Measurements from ENCODE around the gene INPP5A. TPM values are rescaled to one million over a fixed set of nuclear protein-coding genes. Genes with fewer than 3 reads are reported as not detected.

Gene INPP5A
- polyA plus RNA-seq, 2 donors, result 9.2 to 12.7 TPM

- Histone ChIP-seq H3K9me3 (ENCODE audit: control insufficient read depth in 2 of 2, insufficient read depth in 1 of 2, low read depth in 1 of 2, low read length in 1 of 2) (peaks cover 0 to 2% of the 10 kb centered on the region in 2 donors), H3K36me3 (ENCODE audit: control insufficient read depth in 2 of 2, insufficient read depth in 2 of 2, low read length in 1 of 2) (no peaks in the 10 kb centered on the region), H3K27me3 (ENCODE audit: control insufficient read depth in 1 of 2, insufficient read depth in 2 of 2, low read length in 2 of 2) (no peaks in the 10 kb centered on the region), H3K4me1 (ENCODE audit: control insufficient read depth in 2 of 2, insufficient read depth in 2 of 2, low read length in 1 of 2) (no peaks in the 10 kb centered on the region), H3K4me3 (ENCODE audit: low read depth in 1 of 2, low read length in 2 of 2) (no peak overlapping the region), H3K27ac (ENCODE audit: low read depth in 2 of 2, low read length in 1 of 2) (no peak overlapping the region)
- WGBS, 2 donors, result 90 to 94% methylated on average over 27 of the region's 27 CpGs
These were observed 270.0 kb downstream of the INPP5A start for GRCh38 chr10:132807621-132808049.

DNA sequence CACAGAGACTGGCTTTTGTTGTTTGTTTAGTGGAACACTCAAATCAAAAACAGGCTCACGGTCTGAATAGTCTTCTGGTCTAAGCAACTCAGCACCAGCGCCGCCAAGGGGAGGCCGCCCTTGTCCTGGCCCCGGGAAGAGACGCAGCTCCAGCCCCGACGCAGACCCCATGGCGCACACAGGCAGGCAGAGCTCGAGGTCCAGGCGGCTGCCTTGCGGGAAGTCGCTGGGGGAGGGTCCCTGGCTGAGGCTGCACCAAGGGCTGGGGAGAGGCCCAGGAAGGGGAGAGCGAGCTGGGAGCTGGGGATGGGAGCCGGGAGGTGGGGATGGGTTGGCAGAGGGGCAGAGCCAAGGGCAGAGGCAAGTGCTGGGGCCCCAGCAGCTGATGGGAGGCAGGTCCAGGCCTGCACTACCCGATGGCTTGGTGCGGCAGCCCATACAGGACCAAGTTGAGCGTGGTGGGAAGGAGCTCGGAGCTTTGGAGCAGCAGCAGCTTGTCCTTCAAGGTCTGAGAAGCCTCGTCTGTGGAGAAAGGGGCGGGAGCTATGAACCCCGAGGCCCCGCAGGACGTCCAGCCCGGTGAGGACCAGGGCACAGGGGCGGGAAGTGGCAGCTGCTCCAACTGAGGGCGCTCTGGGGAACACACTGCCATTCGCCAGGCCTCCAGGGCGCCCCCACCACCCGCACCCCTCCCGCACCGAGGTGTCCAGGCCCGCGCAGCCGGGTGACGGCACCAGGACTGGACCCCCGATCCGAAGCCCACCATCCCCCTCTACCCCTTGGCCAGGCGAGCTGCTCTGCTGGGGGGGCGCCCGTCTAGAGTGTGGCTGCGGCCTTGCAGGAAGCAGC, 271.0 kb downstream of the INPP5A start:
- Histone ChIP-seq H3K27ac (ENCODE audit: low read depth in 2 of 2, low read length in 1 of 2) (no peak overlapping the region), H3K27me3 (ENCODE audit: control insufficient read depth in 1 of 2, insufficient read depth in 2 of 2, low read length in 2 of 2) (no peaks in the 10 kb centered on the region), H3K36me3 (ENCODE audit: control insufficient read depth in 2 of 2, insufficient read depth in 2 of 2, low read length in 1 of 2) (no peaks in the 10 kb centered on the region), H3K4me3 (ENCODE audit: low read depth in 1 of 2, low read length in 2 of 2) (no peak overlapping the region), H3K4me1 (ENCODE audit: control insufficient read depth in 2 of 2, insufficient read depth in 2 of 2, low read length in 1 of 2) (no peaks in the 10 kb centered on the region), H3K9me3 (ENCODE audit: control insufficient read depth in 2 of 2, insufficient read depth in 1 of 2, low read depth in 1 of 2, low read length in 1 of 2) (peaks cover 2 to 4% of the 10 kb centered on the region in 2 donors)
- 43 to 44% methylated on average over 35 to 42 of the region's 42 CpGs for WGBS, 2 donors

DNA sequence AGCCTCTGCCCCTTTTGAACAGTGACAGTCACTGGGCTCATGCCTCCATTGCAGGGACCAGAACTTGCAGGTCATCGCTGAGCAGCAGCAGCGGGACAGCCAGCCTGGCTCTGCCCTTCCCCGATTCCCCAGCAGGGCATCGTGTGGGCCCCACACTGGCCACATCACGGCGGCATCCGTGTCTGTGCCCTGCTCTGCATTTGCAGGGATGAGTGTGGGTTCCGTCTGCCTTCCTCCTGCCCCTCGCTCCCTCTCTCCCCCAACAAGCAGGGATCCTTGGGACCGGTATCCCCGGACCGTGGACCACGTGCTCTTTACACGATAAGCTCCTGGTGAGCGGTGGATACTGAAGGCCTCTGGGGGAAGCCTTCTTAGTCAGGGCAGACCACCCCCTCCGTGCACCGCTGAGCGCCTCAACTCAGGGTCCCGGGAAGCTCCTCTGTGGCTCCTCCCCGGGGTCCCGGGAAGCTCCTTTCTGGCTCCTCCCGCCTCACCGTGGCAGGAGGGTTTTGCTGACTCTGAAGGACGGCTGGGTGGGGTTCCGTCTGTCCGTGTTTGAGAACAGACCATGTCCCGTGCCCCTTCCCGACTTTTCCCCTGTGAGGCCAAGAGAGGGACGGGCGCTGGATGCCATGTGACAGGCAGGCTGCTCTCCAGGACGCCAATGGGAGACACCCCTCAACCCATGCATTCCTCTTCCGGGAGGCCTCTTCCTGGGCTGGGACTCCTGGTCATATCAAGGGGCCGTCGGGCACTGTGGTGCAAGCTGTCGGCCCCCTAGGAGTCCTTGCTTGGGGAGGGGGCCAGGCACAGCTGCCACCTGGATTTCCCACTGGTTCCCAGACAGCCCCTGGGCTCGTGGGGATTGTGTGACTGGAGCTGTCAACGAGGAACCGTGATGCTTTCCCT, 271.9 kb downstream of the INPP5A start:
- no peaks in the 10 kb centered on the region for H3K27me3 ChIP-seq (ENCODE audit: control insufficient read depth in 1 of 2, insufficient read depth in 2 of 2, low read length in 2 of 2)
- no peaks in the 10 kb centered on the region for H3K4me1 ChIP-seq (ENCODE audit: control insufficient read depth in 2 of 2, insufficient read depth in 2 of 2, low read length in 1 of 2)
- H3K4me3 ChIP-seq (ENCODE audit: low read depth in 1 of 2, low read length in 2 of 2), result no peak overlapping the region
- no peak overlapping the region for H3K27ac ChIP-seq (ENCODE audit: low read depth in 2 of 2, low read length in 1 of 2)
- 81 to 84% methylated on average over 38 of the region's 38 CpGs for WGBS, 2 donors
- no peaks in the 10 kb centered on the region for H3K36me3 ChIP-seq (ENCODE audit: control insufficient read depth in 2 of 2, insufficient read depth in 2 of 2, low read length in 1 of 2)
- peaks cover 2 to 4% of the 10 kb centered on the region in 2 donors for H3K9me3 ChIP-seq (ENCODE audit: control insufficient read depth in 2 of 2, insufficient read depth in 1 of 2, low read depth in 1 of 2, low read length in 1 of 2)

DNA sequence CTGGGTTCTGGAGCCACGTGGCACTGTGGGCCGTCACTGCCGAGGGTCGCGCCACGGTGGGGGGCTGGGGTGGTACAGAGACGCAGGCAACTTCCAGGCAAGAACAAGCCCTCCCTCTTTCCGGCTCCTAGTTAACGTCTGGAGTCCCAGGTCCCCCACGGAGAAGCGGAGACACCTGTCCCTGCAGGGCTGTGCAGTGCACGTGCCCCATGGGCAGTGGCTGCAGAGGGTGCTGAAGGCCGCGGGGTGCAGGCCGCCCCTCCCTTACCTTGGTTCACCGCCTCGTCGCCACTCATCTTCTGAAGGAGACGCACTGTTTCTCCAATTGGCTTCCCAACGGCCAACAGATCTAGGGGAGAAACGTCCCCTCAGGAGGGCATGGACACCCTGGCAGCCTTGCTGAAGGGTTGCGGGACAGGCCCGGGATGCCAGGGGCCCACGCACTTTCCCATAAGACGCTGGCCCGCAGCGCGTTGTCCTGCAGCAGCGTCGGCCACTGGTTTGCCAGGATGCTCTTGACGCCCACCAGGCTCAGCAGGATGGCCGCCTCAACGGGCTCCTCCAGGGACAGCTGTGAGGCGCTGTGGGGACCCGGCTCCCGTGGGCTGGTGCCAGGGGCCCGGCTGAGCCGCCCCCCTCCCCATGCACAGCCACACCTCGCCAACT, 272.7 kb downstream of the INPP5A start:
- no peaks in the 10 kb centered on the region for H3K27me3 ChIP-seq (ENCODE audit: control insufficient read depth in 1 of 2, insufficient read depth in 2 of 2, low read length in 2 of 2)
- no peak overlapping the region for H3K27ac ChIP-seq (ENCODE audit: low read depth in 2 of 2, low read length in 1 of 2)
- peaks cover 2 to 4% of the 10 kb centered on the region in 2 donors for H3K9me3 ChIP-seq (ENCODE audit: control insufficient read depth in 2 of 2, insufficient read depth in 1 of 2, low read depth in 1 of 2, low read length in 1 of 2)
- 81% methylated on average over 39 of the region's 39 CpGs for WGBS, 2 donors
- no peak overlapping the region for H3K4me3 ChIP-seq (ENCODE audit: low read depth in 1 of 2, low read length in 2 of 2)
- H3K4me1 ChIP-seq (ENCODE audit: control insufficient read depth in 2 of 2, insufficient read depth in 2 of 2, low read length in 1 of 2), result no peaks in the 10 kb centered on the region
- H3K36me3 ChIP-seq (ENCODE audit: control insufficient read depth in 2 of 2, insufficient read depth in 2 of 2, low read length in 1 of 2), result no peaks in the 10 kb centered on the region

GRCh38 chr10:132810807-132811700, 273.5 kb downstream of the INPP5A start:
- Histone ChIP-seq H3K27ac (ENCODE audit: low read depth in 2 of 2, low read length in 1 of 2) (no peak overlapping the region), H3K4me3 (ENCODE audit: low read depth in 1 of 2, low read length in 2 of 2) (no peak overlapping the region), H3K9me3 (ENCODE audit: control insufficient read depth in 2 of 2, insufficient read depth in 1 of 2, low read depth in 1 of 2, low read length in 1 of 2) (peaks cover 2 to 4% of the 10 kb centered on the region in 2 donors), H3K4me1 (ENCODE audit: control insufficient read depth in 2 of 2, insufficient read depth in 2 of 2, low read length in 1 of 2) (no peaks in the 10 kb centered on the region), H3K36me3 (ENCODE audit: control insufficient read depth in 2 of 2, insufficient read depth in 2 of 2, low read length in 1 of 2) (no peaks in the 10 kb centered on the region), H3K27me3 (ENCODE audit: control insufficient read depth in 1 of 2, insufficient read depth in 2 of 2, low read length in 2 of 2) (no peaks in the 10 kb centered on the region)
- 68 to 75% methylated on average over 27 to 33 of the region's 33 CpGs for WGBS, 2 donors

- Histone ChIP-seq H3K9me3 (ENCODE audit: control insufficient read depth in 2 of 2, insufficient read depth in 1 of 2, low read depth in 1 of 2, low read length in 1 of 2) (peaks cover 2 to 4% of the 10 kb centered on the region in 2 donors), H3K4me1 (ENCODE audit: control insufficient read depth in 2 of 2, insufficient read depth in 2 of 2, low read length in 1 of 2) (no peaks in the 10 kb centered on the region), H3K27me3 (ENCODE audit: control insufficient read depth in 1 of 2, insufficient read depth in 2 of 2, low read length in 2 of 2) (no peaks in the 10 kb centered on the region), H3K4me3 (ENCODE audit: low read depth in 1 of 2, low read length in 2 of 2) (no peak overlapping the region), H3K36me3 (ENCODE audit: control insufficient read depth in 2 of 2, insufficient read depth in 2 of 2, low read length in 1 of 2) (no peaks in the 10 kb centered on the region), H3K27ac (ENCODE audit: low read depth in 2 of 2, low read length in 1 of 2) (no peak overlapping the region)
- WGBS, 2 donors, result 78 to 80% methylated on average over 25 to 26 of the region's 26 CpGs
These were observed 274.4 kb downstream of the INPP5A start for GRCh38 chr10:132811891-132812481.

- no peak overlapping the region for H3K27ac ChIP-seq (ENCODE audit: low read depth in 2 of 2, low read length in 1 of 2)
- 72 to 77% methylated on average over 6 to 11 of the region's 11 CpGs for WGBS, 2 donors
- no peaks in the 10 kb centered on the region for H3K36me3 ChIP-seq (ENCODE audit: control insufficient read depth in 2 of 2, insufficient read depth in 2 of 2, low read length in 1 of 2)
- H3K4me3 ChIP-seq (ENCODE audit: low read depth in 1 of 2, low read length in 2 of 2), result no peak overlapping the region
- peaks cover 0 to 1% of the 10 kb centered on the region in 2 donors for H3K27me3 ChIP-seq (ENCODE audit: control insufficient read depth in 1 of 2, insufficient read depth in 2 of 2, low read length in 2 of 2)
- peaks cover 2 to 4% of the 10 kb centered on the region in 2 donors for H3K9me3 ChIP-seq (ENCODE audit: control insufficient read depth in 2 of 2, insufficient read depth in 1 of 2, low read depth in 1 of 2, low read length in 1 of 2)
- no peaks in the 10 kb centered on the region for H3K4me1 ChIP-seq (ENCODE audit: control insufficient read depth in 2 of 2, insufficient read depth in 2 of 2, low read length in 1 of 2)
These were observed 274.9 kb downstream of the INPP5A start for GRCh38 chr10:132812520-132812919.

GRCh38 chr10:132813001-132813401, 275.4 kb downstream of the INPP5A start:
- H3K4me1 ChIP-seq (ENCODE audit: control insufficient read depth in 2 of 2, insufficient read depth in 2 of 2, low read length in 1 of 2), result no peaks in the 10 kb centered on the region
- peaks cover 0 to 5% of the 10 kb centered on the region in 2 donors for H3K27me3 ChIP-seq (ENCODE audit: control insufficient read depth in 1 of 2, insufficient read depth in 2 of 2, low read length in 2 of 2)
- 84% methylated on average over 10 of the region's 10 CpGs for WGBS, 2 donors
- H3K4me3 ChIP-seq (ENCODE audit: low read depth in 1 of 2, low read length in 2 of 2), result no peak overlapping the region
- H3K36me3 ChIP-seq (ENCODE audit: control insufficient read depth in 2 of 2, insufficient read depth in 2 of 2, low read length in 1 of 2), result no peaks in the 10 kb centered on the region
- no peak overlapping the region for H3K27ac ChIP-seq (ENCODE audit: low read depth in 2 of 2, low read length in 1 of 2)
- peaks cover 2 to 4% of the 10 kb centered on the region in 2 donors for H3K9me3 ChIP-seq (ENCODE audit: control insufficient read depth in 2 of 2, insufficient read depth in 1 of 2, low read depth in 1 of 2, low read length in 1 of 2)

All from esophagus (tissue), 2 donors.